SHP77 (cell line): ENCODE data around the gene ADAP1.
"Not testable (repeated sequence)": the region's sequence is repeated elsewhere in the genome, so short reads cannot be mapped to it uniquely, and the experiment has no call there.

Source experiments
- DNase-seq, 2 experiments: peaks; one replicate each; lab custom pipeline; 2025; lab: John Stamatoyannopoulos, UW

Gene ADAP1, protein sequence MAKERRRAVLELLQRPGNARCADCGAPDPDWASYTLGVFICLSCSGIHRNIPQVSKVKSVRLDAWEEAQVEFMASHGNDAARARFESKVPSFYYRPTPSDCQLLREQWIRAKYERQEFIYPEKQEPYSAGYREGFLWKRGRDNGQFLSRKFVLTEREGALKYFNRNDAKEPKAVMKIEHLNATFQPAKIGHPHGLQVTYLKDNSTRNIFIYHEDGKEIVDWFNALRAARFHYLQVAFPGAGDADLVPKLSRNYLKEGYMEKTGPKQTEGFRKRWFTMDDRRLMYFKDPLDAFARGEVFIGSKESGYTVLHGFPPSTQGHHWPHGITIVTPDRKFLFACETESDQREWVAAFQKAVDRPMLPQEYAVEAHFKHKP

GRCh38 chr7:954330-955238 is at the start of gene ADAP1:
TSS of gene ADAP1 (minus strand) at chr7:954680. CDS start at chr7:954477, 203 bp downstream.
- no peak for DNase-seq

- not testable (repeated sequence) for DNase-seq
Observed at GRCh38 chr7:1002445-1002844, 48.0 kb upstream of the ADAP1 start.

DNA sequence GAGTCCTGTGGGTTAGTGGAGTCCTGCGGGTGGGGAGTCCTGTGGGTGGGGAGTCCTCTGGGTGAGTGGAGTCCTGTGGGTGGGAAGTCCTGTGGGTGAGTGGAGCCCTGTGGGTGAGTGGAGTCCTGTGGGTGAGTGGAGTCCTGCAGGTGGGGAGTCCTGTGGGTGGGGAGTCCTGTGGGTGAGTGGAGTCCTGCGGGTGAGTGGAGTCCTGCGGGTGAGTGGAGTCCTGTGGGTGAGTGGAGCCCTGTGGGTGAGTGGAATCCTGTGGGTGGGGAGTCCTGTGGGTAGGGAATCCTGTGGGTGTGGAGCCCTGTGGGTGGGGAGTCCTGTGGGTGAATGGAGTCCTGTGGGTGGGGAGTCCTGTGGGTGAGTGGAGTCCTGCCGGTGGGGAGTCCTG is 47.5 kb upstream of the ADAP1 start:
- DNase-seq = not testable (repeated sequence)

DNA sequence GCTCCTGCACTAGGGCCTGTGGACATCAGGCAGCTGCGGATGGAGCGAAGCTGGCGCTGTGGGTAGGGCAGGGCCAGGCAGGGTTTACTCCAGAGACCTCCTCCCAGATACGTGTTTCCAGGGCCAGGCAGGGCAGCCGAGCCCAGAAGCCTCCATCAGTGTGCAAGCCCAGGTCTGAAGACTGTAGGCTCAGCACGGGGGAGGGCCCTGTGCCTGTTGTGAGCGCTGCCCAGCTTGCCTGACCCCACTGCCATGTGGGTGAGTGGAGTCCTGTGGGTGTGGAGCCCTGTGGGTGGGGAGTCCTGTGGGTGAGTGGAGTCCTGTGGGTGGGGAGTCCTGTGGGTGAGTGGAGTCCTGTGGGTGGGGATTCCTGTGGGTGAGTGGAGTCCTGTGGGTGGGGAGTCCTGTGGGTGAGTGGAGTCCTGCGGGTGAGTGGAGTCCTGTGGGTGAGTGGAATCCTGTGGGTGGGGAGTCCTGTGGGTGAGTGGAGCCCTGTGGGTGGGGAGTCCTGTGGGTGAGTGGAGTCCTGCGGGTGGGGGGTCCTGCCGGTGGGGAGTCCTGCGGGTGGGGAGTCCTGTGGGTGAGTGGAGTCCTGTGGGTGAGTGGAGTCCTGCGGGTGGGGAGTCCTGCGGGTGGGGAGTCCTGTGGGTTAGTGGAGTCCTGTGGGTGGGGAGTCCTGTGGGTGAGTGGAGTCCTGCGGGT is 46.7 kb upstream of the ADAP1 start:
- DNase-seq = not testable (repeated sequence)

DNA sequence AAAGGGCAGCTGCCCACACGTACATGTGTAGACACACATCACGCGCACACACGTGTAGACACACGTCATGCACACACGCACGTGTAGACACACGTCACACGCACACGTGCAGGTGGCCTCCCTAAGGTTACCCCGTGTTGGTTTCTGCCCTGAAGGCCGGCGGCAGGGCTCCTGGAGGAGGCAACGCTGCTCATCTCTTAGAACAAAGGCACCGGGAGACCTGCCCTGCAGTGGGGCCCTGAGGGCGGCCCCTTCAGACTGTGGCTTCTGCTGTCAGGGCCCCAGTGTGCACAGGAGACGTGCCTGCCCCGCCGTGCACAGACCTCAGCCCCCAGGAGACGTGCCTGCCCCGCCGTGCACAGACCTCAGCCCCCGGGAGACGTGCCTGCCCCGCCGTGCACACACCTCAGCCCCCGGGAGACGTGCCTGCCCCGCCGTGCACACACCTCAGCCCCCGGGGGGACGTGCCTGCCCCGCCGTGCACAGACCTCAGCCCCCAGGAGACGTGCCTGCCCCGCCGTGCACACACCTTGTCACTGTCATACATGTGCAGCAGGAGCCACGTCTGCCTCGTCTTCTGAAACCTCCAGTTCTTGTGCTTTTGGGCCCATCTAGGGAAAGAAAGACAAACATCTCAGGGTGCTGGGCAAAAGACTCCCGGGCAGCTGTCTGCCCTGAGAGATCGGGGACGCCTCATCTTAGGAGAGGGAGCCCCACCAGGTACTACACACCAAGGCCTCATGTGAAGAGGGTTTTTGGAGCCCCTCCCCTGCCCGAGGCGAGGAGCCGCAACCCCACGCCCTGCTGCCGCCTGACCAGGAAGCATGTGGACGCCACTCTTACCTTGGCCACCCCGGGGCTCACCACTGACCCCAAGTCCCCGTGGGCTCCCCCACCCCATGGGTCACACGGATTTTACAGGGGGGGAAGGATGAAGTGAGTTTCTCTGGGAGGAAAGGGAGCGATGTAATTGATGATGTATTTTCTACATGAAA is 45.8 kb upstream of the ADAP1 start:
- no peak for DNase-seq

DNA sequence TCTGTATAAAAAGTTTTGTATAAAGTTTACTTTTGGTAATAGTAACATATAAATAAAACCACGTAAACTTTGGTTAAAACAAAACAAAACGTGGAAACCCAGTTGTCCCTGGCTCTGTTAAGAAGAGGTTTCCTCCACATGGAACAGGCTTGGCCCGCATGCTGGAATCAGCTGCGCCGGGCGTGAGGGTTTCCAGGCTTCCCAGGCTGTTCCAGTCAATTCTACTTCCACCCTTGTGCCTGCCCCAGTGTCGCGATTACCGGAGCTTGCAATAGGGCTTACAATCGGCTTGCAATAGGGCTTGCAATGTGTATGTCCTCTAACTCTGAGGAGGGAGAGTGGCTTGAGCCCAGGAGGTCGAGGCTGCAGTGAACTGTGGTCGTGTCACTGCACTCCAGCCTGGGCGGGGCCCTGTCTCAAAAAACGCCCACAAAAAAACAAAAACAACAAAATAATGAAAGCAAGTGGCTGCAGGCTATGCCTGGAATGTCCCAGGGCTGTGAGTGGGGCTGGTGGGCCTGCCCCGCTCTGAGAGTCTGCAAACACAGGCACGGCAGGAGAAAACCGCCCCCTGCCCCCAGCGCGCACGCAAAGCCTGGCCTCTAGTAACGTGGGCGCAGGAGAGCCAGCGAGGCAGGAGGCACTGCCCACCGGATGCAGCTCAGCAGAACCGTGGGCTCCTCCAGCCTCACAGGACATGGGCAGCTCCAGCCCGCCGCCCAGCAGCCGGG is 44.8 kb upstream of the ADAP1 start:
- DNase-seq = no peak

- no peak for DNase-seq
Observed at GRCh38 chr7:997404-998395, 43.2 kb upstream of the ADAP1 start.

DNA sequence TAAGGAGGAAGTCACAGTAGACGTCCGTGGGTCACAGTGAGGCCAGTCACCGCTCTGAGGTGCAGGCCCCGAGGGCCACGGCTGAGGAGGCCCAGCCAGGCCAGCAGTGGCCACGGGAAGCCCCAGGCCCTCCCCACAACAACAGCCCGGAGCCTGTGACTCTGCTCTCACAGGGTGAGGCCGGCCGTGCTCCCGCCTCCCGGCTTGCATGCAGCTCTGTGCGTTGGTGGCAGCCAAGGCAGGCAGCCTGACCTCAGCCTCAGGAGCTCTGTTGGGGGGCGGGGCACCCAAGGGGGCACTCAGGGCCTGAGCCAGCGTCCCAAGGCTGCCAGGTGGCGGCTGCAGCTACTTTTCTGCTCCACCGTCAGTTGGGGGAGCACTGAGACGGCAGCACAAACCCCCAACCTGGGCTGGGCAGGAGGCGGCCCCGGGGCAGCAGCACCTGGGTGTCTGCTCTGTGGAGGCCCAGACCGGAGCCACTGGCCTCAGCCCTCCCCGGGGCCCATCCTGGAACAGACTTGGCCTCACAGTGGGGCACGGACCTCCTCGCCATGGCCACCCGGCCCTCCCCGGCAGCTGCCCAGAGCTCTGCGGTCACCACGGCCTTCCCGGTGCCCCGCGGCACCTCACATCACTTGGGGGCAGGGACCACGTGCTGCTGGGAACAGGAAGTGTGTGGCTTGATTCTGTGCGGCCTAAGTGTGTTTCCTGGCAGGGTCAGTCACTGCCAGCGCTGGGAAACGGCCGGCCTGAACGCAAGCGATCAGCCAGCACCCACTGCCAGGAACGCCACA is 41.8 kb upstream of the ADAP1 start:
- no peak for DNase-seq

DNA sequence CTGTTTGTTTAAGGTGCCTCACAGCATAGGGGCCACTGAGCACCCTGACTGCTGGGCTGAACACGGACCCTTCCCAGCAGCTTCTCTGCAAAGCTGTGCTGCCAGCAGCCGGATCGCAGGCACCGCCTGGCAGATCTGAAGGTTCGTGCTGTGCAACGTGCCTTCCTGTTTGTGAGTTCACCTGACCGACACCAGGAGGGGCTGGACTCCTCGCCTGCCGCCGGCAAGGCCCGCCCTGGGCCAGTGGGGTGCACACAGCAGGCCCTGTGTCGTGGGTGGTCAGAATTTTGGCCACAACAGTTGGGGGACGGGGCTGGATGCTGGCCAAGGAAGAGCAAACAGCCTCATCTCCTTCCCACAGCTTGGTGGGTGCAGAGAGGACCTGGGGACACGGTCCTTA is 41.1 kb upstream of the ADAP1 start:
- no peak for DNase-seq

GRCh38 chr7:994592-995308 is 40.3 kb upstream of the ADAP1 start:
- DNase-seq = no peak

- DNase-seq = peak; percentile 98 to 99
Observed at GRCh38 chr7:992709-993607, 38.5 kb upstream of the ADAP1 start.

- DNase-seq = no peak
Observed at GRCh38 chr7:991729-992656, 37.5 kb upstream of the ADAP1 start.

DNA sequence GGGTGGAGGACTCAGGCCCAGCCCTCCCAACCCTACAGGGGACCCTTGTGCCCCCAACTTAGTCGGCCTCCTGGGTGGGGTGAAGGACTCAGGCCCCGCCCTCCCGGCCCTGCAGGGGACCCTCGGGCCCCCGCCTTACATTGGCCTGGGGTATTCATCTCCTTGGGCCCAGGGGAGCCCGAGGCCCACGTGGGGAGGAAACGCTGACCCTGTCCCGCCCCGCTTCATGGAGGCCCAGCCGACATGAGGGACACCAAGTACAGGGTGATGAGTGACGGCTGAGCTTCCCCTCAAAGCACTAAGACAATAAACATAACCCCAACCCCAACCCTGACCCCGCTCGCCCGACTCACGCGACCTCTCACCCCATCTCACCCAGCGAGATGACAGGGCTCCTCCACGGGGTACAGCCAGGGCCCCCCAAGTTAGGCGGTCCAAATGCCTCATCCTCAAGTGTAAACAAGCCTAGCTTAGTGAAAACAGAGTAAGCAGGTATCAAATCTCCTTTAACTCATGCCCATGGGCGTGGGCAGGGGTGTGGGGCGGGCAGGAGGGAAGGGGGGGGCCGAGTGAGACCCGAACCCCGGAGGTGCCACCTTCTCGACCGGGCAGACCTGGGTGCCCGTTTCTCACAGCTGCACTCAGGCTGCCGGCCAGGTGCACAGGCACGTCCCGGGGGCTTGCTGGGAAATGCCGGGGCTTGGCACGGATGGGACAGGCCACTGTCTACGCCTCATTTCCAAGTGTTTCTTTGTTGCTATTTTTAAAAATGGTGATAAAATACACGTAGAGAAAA is 36.7 kb upstream of the ADAP1 start:
- DNase-seq = no peak

GRCh38 chr7:990352-990932 is 36.0 kb upstream of the ADAP1 start:
- no peak for DNase-seq
